Heart left ventricle (tissue), 13 donors: ENCODE results near the gene SLC25A21.

Experiments used
- CTCF ChIP-seq, 12 donors: fragments of 200-600 bp; sonication (generic) in 4 of 12; IDR thresholded peaks; one replicate each; pipeline versions ENCODE4 v1.5.0 to v1.8.0; 2018 to 2022; ENCODE audit warnings: antibody characterized with exemption in 12 of 12, mild to moderate bottlenecking in 5 of 12
- POLR2A ChIP-seq, 2 donors: fragments of 450-650 bp; IDR thresholded peaks; one replicate each; pipeline ENCODE4 v1.6.1; 2017; ENCODE audit warnings: antibody characterized with exemption in 2 of 2, mild to moderate bottlenecking in 2 of 2, moderate library complexity in 2 of 2
- donor health status: ischemic (EF 13 %, LVEDD 7.1; RV severe dilation, severe dysfunction).
- donor health status: DM: no; HTN: yes; CAD: no.
- donor health status: DM: no; HTN: no; CAD: no.
- donor health status: ischemic (EF 25% LVEDD 6.9; RV normal size, moderate dysfunction).
- donor health status: ischemic (EF 25% LVEDD 5.7; RV mildly dilated, moderate dysfunction).
- donor health status: ischemic (EF 35%, LVEDD 5.7; RV mildly dilated, moderate dysfunction).
- donor health status: nonischemic (EF 11% LVEDD 7.7; RV severe dilation, severe dysfunction).
- donor health status: DM: yes; HTN: yes; CAD: no.
- donor health status: PGD.
- donor health status: ischemic (EF 29% LVEDD 5.4; RV normal size, mild dysfunction).
- donor health status: nonischemic (EF 23%, LVEDD 6.1; RV moderate dilation, normal function).

GRCh38 chr14:36713960-36714703 is 458.3 kb downstream of the SLC25A21 start:
- no peak for TF ChIP-seq CTCF (IDR thresholded peaks at IDR 0.05)
- TF ChIP-seq POLR2A (IDR thresholded peaks at IDR 0.05): no peak
